Left colon (tissue), 2 donors: ENCODE results near the gene RNF19B. TPM values are rescaled to one million over a fixed set of nuclear protein-coding genes. Genes with fewer than 3 reads are reported as not detected.
A peak's percentile ranks its signal among the peaks of the same experiment; 100 is the strongest.

Experiments
- ATAC-seq: fragments of 200-7000 bp; cut with Tn5 transposase; one replicate; pipeline ENCODE4 v1.9.1; 2020; ENCODE audit warnings: mild to moderate bottlenecking, moderate library complexity
- DNase-seq, 2 donors: peaks; one replicate each; pipeline ENCODE4 v3.0.0-alpha.2; 2020
- intact Hi-C, 2 donors: fragments of 100-400 bp; cut with DNase I in 1 of 2; cut with micrococcal nuclease in 1 of 2; formaldehyde crosslinking; loops; one replicate each; pipeline versions ENCODE4 v1.11.2 to v1.14.0; 2022; cut with DNase I, micrococcal nuclease
- total RNA-seq, 2 donors: library from RNA; stranded (reverse); fragmentation: NEBNext Ultra II Directional; extraction: Animal tissue kit (Norgen Biotek cat#: 25700); gene quantifications; one replicate each; pipeline ENCODE4 v1.2.1, GENCODE V29; 2021
- donor health status: DM: no; HTN: no; CAD: no.
- donor health status: DM: yes; HTN: yes; CAD: no.

The RNF19B gene
- total RNA-seq, 2 donors from 2014 or later = 64.1 to 77.3 TPM

DNA sequence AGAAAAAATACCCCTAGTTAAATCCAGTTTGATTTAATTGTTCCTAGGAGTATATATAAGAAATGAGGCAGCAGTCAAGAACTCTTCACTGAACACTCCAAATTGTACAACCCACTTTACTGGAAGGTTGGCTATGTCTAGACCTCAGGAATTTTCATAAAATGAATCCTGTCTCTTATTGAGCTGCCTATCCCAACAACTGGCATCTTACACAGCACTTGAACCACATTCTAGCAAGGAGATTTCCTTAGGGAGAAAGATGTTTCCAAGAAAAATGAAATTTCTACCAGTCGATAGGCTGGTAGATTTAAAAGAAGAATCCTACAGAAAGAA is 16.3 kb downstream of the RNF19B start:
- intact Hi-C loops = no loop called here
- ATAC-seq (no peak), DNase-seq (no peak)

DNA sequence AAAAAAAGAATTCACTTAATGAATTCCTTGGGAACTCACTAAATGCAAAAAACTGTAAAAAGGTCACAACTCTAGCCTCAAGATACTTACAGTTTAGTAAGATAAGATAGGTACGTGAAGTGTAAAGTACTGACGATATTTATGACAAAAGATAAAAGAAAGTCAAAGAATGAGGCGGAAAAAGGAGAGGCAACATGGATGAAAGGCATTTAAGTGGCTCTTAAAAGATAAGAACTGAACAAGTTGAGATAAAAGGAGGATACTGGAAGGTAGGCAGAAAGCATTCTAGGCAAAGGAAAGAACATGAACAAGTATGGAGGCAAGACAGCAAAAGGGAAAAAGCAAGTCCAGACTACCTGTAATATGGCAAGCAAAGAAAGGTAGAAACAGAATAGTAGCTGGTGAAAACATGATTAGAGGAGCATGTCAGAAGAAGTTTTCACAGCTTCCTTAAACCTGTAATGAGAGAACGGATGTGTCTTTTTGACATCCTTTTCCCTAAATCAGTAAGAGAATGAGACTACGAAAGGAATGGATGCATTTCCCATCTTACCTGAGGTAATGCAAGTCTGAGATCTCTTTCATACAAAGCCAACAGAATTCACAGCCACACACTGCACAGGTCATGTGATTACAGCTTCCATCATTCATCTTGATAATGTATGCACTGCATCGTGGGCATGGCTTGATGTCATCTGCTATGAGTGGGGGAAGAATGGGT is 16.8 kb downstream of the RNF19B start:
- ATAC-seq (peak; percentile 10), DNase-seq (no peak)
- intact Hi-C loops = no loop called here

DNA sequence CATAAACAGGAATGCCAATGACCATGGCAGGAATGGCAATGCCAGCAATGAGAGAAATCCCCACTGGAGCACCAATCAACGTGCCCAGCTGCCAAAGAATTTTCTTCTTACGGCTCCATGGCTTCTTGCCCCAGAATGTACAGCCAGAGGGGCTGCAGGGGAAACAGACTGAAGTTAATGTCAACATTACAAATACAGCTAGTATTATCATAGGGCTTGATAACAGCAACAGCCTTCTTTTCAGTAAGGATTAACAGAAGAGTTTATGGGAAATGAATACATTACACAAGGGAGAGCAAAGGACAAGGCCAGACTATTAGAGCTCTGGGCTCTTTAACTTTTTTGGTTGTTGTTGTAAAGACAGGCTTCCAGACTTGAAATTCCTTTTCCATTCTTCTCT is 18.2 kb downstream of the RNF19B start:
- intact Hi-C loops = no loop called here
- DNase-seq (no peak), ATAC-seq (no peak)

DNA sequence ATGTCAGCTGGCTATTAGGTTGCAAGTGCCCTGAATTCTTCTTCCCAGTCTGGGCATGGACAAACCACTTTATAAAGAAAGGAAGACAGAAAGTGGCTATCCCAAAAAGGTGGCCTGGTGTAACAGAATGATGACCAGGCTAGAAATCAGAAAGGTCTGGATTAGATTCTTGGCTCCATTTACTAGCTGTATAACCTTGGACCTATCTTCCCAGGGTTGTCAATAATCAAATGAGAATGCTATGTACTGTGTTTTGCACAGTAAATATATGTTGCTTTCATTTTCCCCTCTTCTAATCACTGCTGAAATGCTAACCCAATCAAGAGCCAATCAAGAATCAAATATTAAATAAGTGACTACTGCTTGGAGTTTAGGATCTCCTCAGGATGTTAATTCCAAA is 20.4 kb downstream of the RNF19B start:
- DNase-seq (no peak), ATAC-seq (no peak)
- intact Hi-C loops = no loop called here

DNA sequence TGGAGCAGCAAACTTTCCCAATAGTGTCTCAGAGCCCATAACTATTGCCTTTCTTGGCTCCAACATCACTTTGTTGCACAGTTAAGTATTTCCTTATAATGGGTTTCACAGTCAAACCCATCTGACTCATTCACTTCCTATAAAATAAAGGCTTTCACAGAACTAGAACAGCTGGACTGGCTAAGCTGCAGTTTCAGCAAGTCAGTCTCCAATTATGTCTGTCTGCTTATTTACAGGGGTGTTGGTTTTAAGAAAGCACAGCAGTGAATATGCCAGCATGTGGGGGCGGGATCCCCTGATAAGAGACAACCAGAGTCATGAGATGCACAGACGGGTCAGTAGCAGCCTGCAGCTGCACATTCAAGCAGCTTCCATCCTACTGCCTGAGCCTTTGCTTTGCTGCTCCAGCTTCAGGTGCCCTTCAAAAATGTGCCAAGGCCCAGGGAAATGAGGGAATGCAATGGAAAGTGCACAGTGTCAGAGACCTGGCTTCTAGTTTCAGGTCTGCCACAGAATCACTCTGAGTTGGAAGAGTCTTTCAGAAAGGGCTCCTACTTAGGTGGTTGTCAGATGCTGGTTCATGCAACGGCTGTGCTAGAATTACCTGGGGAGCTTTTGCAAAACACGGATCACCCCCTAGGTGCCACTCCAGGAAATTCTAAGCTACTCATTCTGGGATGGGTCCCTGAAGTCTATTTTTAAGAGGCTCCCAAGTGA is 24.8 kb downstream of the RNF19B start:
- DNase-seq = peak; percentile 61 to 70
- intact Hi-C loops = loop anchor here in 1 of 2 donors (10.0 kb wide), 1 partner anchor 145 kb away; the partner anchor contains the start of gene AZIN2
- ATAC-seq = peak; percentile 68

DNA sequence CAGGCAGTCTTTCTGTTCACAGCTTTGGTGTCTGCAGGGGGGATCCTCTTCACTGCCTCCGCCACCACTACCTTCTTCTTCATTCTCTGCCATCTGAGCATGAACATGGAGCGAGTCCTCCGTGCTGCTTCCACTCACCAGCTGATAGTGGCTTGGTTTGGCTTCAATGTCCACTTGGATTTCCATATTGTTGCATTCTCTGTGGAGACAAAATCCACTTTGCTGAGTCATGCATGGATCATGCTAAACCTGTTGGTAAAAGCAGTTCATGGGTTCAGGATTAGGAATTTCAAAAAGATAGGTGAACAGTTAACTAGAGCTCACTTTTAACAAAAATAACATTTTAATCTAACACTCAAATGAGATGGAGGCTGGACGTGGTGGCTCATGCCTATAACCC is 27.5 kb downstream of the RNF19B start:
- DNase-seq (no peak), ATAC-seq (no peak)
- intact Hi-C loops = loop anchor here in 1 of 2 donors (10.0 kb wide), 1 partner anchor 148 kb away; the partner anchor contains the start of gene AZIN2

DNA sequence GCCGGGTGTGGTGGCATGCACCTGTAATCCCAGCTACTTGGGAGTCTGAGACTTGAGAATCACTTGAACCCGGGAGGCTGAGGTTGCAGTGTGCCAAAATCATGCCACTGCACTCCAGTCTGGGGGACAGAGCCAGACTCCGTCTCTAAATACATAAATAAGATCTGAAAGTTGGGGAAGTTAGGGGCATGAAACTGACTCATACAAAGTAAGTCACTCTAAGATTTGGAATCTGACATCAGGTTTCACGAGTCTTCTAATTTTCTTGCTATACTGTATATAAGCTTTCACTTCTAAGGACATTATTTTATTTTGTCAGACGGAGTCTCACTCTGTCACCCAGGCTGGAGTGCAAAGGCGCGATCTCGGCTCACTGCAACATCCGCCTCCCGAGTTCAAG is 30.1 kb downstream of the RNF19B start:
- no peak for DNase-seq
- intact Hi-C loops = loop anchor here in 1 of 2 donors (5.0 to 10.0 kb wide), 2 partner anchors 123 to 150 kb away; partner anchors contain the start of gene AZIN2
- no peak for ATAC-seq

DNA sequence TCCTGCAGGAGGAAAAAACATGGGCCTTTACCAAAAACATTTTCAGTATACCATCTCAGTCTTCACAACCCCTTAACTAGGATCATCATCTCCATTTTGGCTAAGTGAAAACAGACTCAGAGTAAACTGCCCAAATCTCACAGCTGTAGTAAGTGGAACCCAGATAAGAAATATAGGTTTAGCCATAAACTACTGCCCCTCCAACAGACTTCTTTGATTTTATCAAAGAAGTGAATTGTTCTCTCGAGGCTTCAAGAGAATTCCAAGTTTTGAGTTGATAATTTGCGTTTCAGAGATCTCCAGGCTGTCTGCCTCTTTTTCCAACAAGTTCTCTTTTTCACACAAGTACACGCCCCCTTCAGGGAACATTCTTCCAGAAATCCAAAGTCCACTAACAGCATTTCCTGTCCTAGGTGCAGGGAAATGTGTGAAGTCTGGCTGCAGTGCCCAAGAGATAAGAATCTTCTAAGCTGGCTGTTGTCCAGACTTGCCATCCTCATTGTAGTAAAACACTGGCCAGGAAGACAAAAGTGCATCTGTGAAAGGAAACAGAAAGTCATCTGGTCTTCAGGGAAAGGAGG is 30.8 kb downstream of the RNF19B start:
- intact Hi-C loops = loop anchor here in 1 of 2 donors (5.0 to 10.0 kb wide), 2 partner anchors 123 to 151 kb away; partner anchors contain the start of gene AZIN2
- peak; percentile 78 for ATAC-seq
- DNase-seq = peak; percentile 63 to 84

DNA sequence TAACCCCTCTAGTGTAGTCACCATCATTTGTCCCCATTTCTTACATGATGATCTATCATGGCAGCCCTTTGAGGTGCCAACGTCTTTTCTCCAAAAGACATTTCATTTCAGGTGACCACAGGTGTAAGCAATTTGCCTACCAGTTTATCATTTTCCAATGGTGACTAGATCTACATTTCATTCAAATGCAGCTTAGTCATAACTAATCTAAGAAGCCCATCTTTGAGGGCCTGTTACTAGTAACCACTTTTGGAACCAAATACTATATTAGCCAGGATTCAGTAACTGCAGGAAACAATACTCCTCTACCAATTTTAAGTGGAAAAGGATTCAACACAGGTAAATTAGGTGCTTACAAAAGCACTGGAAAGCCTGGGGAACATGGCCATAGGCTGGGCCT is 32.8 kb downstream of the RNF19B start:
- no peak for DNase-seq
- intact Hi-C loops = loop anchor here in 1 of 2 donors (5.0 to 10.0 kb wide), 2 partner anchors 126 to 153 kb away; partner anchors contain the start of gene AZIN2
- no peak for ATAC-seq

DNA sequence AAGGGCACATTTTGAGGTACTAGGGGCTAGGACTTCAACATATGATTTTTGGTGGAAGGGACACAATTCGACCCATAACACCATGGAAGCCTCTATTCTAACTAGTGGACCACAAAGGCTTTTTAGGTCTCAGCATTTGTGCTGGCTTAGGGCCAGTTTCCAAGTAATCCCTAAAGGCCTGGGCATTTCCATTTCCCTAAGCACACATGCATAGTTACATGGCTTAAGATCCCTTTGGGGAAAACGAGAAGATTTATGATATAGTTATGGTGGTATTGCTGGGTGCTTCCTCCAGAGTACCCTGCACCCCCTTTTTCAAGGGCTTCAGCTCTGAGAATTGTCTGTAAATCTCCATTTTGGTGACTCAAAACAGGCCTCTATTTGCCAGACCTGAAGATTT is 35.2 kb downstream of the RNF19B start:
- intact Hi-C loops = no loop called here
- ATAC-seq (no peak), DNase-seq (no peak)

DNA sequence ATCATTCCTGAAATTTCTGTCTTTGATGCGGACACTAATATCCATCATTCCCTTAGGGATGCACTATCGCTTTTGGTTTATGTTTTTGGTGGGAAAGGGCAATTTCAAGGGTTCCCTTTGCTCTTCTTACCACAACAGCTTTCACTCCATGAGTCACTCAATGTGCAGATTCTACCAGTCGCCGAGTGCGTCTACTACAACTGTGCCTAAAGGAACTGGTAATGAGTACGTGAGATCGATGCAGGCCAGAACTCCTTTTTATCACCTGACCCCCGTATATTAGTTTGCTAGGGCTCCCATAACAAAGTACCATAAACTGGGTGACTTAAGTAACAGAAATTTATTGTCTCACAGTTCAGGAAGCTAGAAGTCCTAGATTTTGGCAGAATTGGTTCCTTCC is 35.9 kb downstream of the RNF19B start:
- intact Hi-C loops = no loop called here
- no peak for ATAC-seq

DNA sequence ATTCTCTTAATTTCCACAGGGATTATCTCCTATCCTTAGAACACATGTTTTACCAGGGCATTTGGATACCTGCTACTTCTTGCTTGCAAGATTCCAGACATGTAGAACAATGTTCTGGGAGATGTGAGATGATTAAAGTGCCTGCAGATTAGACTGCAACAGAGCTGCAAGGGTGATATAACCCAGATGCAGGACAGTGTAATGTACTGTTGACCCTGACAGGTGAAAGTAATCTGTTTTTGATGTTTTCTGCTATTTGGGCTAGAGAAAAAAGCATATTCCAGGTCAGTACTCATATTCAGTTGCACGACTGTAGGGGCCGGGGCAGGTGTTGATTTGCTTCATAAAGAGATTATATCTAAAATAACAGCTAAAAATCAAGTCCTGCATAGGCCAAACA is 36.3 kb downstream of the RNF19B start:
- DNase-seq = no peak
- ATAC-seq = no peak
- intact Hi-C loops = no loop called here

More for the DNA sequence above, 35.9 kb downstream of the RNF19B start:
- DNase-seq = no peak

DNA sequence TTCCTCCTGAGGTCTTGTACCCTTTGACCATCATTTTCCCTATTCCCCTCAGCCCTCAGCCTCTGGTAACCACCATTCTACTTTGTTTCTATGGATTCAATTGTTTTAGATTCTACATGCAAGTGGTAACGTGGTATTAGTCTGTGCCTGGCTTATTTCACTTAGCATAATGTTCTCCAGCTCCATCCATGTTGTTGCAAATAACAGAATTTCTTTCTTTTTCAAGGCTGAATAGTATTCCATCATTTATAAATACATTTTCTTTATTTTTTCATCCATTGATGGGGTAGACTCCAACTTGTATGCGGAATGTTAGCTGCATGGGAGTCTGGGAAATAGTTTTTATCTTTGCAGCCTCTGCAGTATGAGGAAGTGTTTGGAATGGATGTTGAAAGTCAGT is 37.2 kb downstream of the RNF19B start:
- intact Hi-C loops = no loop called here
- no peak for ATAC-seq

DNA sequence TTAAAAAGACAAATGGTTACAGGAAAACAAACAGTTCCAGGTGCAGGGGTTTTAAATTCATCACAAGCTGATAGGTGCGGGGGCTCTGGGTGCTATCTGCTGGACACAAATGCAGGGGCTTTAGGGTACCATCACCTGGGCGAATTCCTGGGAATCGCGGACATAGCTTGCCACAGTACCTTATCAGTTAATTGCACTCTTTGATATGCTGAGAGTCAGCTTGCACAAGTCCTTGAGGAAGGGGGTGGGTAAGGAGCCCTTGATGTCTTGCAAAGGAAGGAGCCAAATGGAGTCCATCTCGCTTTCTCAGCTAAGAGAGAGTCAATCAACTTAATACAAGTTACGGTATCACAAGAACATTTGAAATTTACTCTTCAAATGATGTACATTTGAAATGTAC is 38.0 kb downstream of the RNF19B start:
- no peak for ATAC-seq
- intact Hi-C loops = no loop called here
- DNase-seq = no peak

More for the DNA sequence above, 37.2 kb downstream of the RNF19B start:
- DNase-seq = no peak

DNA sequence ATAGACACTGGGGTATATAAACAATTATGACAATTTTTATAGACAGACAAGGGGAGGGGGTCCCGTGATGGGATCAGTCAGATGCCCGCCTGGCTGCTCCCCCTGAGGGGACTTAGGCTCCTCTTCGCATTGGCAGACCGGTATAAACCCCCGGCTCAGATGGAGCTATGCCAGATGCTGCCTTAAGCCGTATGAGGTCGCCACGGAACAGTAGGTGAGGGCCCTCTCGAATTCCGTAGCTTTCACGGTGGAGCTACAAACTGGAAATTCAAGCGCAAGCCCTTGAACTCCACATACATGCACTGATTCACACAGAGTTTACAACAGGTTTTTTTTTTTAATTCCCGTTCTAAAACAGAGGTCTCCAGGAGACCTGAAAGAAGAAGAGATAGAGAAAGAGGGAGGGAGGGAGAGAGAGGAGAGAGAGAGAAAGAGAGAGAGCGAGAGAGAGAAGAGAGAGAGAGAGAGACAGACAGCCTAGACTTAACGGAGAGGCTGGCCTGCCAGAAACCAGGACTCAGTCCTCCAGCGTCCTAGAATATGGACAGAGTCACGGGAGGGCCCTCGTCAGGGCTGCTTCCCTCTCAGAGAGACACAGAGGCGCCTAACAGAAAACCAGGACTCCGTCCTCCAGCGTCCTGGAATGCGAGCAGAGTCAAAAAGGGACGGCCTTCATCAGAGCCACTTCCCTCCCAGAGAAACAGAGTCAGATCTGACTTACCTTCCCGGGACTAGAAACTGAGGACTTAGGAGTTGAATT is 39.0 kb downstream of the RNF19B start:
- ATAC-seq (peak; percentile 61), DNase-seq (peak in 1 of 2 donors; percentile 50)
- intact Hi-C loops = no loop called here

DNA sequence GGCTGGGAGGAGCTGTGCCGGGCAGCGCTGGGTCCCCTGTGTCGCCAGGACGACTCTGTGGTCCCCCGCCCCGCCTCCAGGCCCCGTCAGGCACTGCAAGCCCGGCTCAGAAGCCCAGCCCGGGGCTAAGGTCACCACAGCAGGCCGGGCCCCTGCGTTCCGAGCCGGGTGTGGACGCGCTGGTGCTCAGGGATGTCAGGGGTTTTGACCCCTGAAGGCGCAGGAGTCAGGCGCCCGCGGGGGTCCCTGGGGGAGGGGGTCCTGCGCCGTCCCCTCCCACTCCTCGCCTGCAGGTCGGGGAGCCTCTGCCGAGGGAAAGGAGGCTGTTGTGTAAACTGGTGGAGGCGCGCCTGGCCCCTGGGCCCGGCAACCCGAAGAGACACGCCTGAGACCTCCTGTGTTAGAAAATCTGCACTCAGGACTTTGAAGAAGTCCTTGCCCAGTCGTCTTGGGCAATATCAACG is 39.7 kb downstream of the RNF19B start:
- intact Hi-C loops = no loop called here
- DNase-seq (peak; percentile 81 to 88), ATAC-seq (peak; percentile 97)

DNA sequence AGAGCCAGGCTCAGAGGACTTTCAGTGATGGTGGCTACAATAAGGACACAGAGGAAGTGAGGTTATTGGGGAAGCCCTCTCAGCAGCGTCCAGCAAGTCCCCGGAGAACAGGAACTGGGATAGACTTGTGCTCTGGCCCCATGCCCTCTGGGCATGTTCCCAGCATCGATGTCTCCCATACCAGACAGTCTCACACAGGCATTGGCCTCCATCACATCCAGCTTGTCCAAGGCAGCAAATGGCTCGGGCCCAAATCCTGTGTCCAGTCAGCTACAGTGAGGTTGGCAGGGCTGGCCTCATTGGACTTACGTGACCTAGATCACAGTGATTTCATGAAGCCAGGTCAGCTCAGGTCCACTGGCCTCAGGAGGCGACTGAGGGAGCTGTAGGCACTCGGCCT is 43.8 kb downstream of the RNF19B start:
- intact Hi-C loops = no loop called here
- DNase-seq (no peak), ATAC-seq (no peak)

DNA sequence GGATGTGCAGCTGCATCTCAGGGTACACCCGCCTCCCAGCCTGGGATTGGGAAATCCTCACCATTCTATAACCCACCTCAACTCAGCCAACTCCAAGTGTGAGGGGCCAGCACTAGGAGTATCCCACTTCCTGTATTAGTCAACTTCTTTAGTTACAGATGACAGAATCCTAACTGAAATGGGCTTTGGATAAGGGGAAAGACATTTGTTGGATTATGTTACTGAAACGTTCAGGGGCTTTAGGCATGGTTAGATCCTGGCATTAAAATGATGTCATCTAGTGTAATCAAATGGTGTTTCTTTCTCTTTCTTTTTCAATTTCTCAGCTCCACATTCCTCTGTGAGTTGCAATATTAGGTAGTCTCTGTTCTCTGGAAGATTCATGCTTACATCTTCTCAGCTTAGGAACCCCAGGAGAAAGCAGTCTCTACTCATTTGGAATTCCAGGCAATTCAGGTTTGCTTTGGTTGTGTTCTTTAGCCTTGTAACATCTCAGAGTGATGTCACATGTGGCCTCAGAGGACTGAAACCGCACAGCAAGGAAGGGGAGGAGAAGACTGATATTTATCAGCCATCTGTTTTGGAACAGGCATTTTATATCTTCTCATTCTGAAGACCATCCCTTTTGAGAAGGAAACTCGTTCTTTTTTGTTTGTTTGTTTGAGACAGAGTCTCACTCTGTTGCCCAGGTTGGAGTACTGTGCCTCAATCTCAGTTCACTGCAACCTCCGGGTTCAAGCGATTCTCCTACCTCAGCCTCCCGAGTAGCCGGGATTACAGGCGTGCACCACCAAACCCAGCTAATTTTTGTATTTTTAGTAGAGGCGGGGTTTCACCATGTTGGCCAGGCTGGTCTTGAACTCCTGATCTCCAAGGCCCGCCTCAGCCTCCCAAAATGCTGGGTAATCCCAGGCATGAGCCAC is 44.5 kb downstream of the RNF19B start:
- intact Hi-C loops = no loop called here
- no peak for ATAC-seq

More for the DNA sequence above, 44.5 kb downstream of the RNF19B start:
- no peak for DNase-seq
